ENCODE data around the gene CLIP1. TPM values are rescaled to one million over a fixed set of nuclear protein-coding genes. Genes with fewer than 3 reads are reported as not detected.

Gene CLIP1
- total RNA-seq, 1 donor from 2014 or later = 50.8 TPM

GRCh38 chr12:122283680-122284079 lies 138.8 kb downstream of the CLIP1 start:
- peaks cover 9% of the 10 kb centered on the region for H3F3A ChIP-seq (ENCODE audit: low read depth)
- no peak overlapping the region for H3K4me2 ChIP-seq
- H3K4me1 ChIP-seq = peaks cover 8% of the 10 kb centered on the region
- no peak overlapping the region for H3K27ac ChIP-seq
- no peaks in the 10 kb centered on the region for H3K27me3 ChIP-seq
- DNase-seq (ENCODE audit: low spot score) = no peak
- Mint-ChIP-seq H3K9me3 (no peaks in the 10 kb centered on the region), H3K4me3 (no peak overlapping the region), H3K27ac (no peak overlapping the region), H3K36me3 (peaks cover 4% of the 10 kb centered on the region), H3K27me3 (ENCODE audit: insufficient read depth, low read depth) (no peaks in the 10 kb centered on the region), H3K4me1 (peaks cover 7% of the 10 kb centered on the region)
- H4K20me1 ChIP-seq (ENCODE audit: low read depth) = no peaks in the 10 kb centered on the region
- no peaks in the 10 kb centered on the region for H3K36me3 ChIP-seq
- no peaks in the 10 kb centered on the region for H3K79me2 ChIP-seq (ENCODE audit: low read depth)
- H3K9me3 ChIP-seq (ENCODE audit: low read depth) = no peaks in the 10 kb centered on the region
- H3K4me3 ChIP-seq = no peak overlapping the region
- H3K9ac ChIP-seq = no peak overlapping the region
- no peak overlapping the region for H2AFZ ChIP-seq (replicated peaks)
- TF ChIP-seq EZH2 (IDR thresholded peaks at IDR 0.05) (no peak), CTCF (IDR thresholded peaks at IDR 0.05) (no peak), EZH2phosphoT487 (IDR thresholded peaks at IDR 0.05) (no peak)

GRCh38 chr12:122282061-122282460 lies 140.4 kb downstream of the CLIP1 start:
- Histone ChIP-seq H3K4me3 (no peak overlapping the region), H3K27ac (peak overlapping the region; percentile 57), H3K27me3 (no peaks in the 10 kb centered on the region), H3K79me2 (ENCODE audit: low read depth) (no peaks in the 10 kb centered on the region), H3K4me2 (peak overlapping the region; percentile 12), H3K9me3 (ENCODE audit: low read depth) (no peaks in the 10 kb centered on the region), H2AFZ (replicated peaks) (no peak overlapping the region), H3K4me1 (peaks cover 8% of the 10 kb centered on the region), H3F3A (ENCODE audit: low read depth) (peaks cover 9% of the 10 kb centered on the region), H4K20me1 (ENCODE audit: low read depth) (no peaks in the 10 kb centered on the region), H3K9ac (no peak overlapping the region), H3K36me3 (no peaks in the 10 kb centered on the region)
- DNase-seq (ENCODE audit: low spot score) = peak; percentile 48
- Mint-ChIP-seq H3K27me3 (ENCODE audit: insufficient read depth, low read depth) (no peaks in the 10 kb centered on the region), H3K36me3 (peaks cover 5% of the 10 kb centered on the region), H3K9me3 (no peaks in the 10 kb centered on the region), H3K4me1 (peaks cover 7% of the 10 kb centered on the region), H3K4me3 (no peak overlapping the region), H3K27ac (peak overlapping the region; percentile 42)
- TF ChIP-seq EZH2phosphoT487 (IDR thresholded peaks at IDR 0.05) (no peak), EZH2 (IDR thresholded peaks at IDR 0.05) (no peak), CTCF (IDR thresholded peaks at IDR 0.05) (no peak)

GRCh38 chr12:122276242-122276641 lies 146.2 kb downstream of the CLIP1 start:
- no peaks in the 10 kb centered on the region for H3K9me3 ChIP-seq (ENCODE audit: low read depth)
- no peak overlapping the region for H3K27ac Mint-ChIP-seq
- H3K36me3 Mint-ChIP-seq = peaks cover 8% of the 10 kb centered on the region
- no peaks in the 10 kb centered on the region for H4K20me1 ChIP-seq (ENCODE audit: low read depth)
- no peaks in the 10 kb centered on the region for H3K36me3 ChIP-seq
- no peaks in the 10 kb centered on the region for H3K79me2 ChIP-seq (ENCODE audit: low read depth)
- TF ChIP-seq CTCF (IDR thresholded peaks at IDR 0.05) = no peak
- TF ChIP-seq EZH2 (IDR thresholded peaks at IDR 0.05) = no peak
- TF ChIP-seq EZH2phosphoT487 (IDR thresholded peaks at IDR 0.05) = no peak
- H3K4me1 Mint-ChIP-seq = no peaks in the 10 kb centered on the region
- H2AFZ ChIP-seq (replicated peaks) = no peak overlapping the region
- no peaks in the 10 kb centered on the region for H3K4me1 ChIP-seq
- H3K9ac ChIP-seq = no peak overlapping the region
- no peak overlapping the region for H3K4me2 ChIP-seq
- no peak overlapping the region for H3K4me3 ChIP-seq
- no peaks in the 10 kb centered on the region for H3K27me3 Mint-ChIP-seq (ENCODE audit: insufficient read depth, low read depth)
- no peak for DNase-seq (ENCODE audit: low spot score)
- no peaks in the 10 kb centered on the region for H3K9me3 Mint-ChIP-seq
- H3F3A ChIP-seq (ENCODE audit: low read depth) = no peaks in the 10 kb centered on the region
- H3K27ac ChIP-seq = no peak overlapping the region
- H3K4me3 Mint-ChIP-seq = no peak overlapping the region
- no peaks in the 10 kb centered on the region for H3K27me3 ChIP-seq

Data from neural progenitor cell (in vitro differentiated cells).